Panc1 (cell line): Measurements from ENCODE around the gene SLC12A7.

ENCODE experiments used
- CTCF ChIP-seq: fragments of 450-650 bp; IDR thresholded peaks from 2 replicates; pipeline ENCODE4 v1.5.1; 2017; ENCODE audit warnings: mild to moderate bottlenecking
- REST ChIP-seq, 2 experiments: IDR thresholded peaks; 2 replicates each; pipeline ENCODE4 v1.6.1; 2011 to 2012; ENCODE audit warnings: low read depth in 2 of 2, control low read depth in 1 of 2, low read length in 1 of 2, mild to moderate bottlenecking in 1 of 2, moderate library complexity in 1 of 2; ENCODE audit not compliant: insufficient read depth in 1 of 2

- no peak for TF ChIP-seq CTCF
- TF ChIP-seq REST (IDR thresholded peaks at IDR 0.05; ENCODE audit: insufficient read depth in 1 of 2, low read depth in 2 of 2, low read length in 1 of 2) = no peak
Measured at GRCh38 chr5:1136814-1137213, 25.0 kb upstream of the SLC12A7 start.
